ENCODE data around the gene PTPRQ.

The PTPRQ gene

DNA sequence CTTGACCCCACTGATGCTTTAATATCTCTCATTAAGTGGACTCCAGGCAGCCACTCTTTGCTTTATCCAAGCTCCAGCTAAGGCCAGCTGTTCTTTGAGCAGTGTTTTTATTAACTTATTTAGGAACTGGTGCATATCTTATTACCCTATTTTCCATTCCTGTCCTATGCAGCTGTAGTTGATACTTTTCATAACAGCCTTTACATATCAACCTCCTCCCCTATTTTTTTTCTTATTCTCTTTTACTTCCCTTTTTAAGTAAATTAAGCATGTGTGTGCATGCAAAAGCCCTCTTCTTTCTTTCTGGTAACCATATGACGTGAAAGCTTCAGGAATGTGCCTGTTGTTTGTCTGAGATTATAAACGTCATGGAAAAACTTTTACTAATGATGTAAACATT lies 121.2 kb downstream of the PTPRQ start:
- no peak for DNase-seq

DNA sequence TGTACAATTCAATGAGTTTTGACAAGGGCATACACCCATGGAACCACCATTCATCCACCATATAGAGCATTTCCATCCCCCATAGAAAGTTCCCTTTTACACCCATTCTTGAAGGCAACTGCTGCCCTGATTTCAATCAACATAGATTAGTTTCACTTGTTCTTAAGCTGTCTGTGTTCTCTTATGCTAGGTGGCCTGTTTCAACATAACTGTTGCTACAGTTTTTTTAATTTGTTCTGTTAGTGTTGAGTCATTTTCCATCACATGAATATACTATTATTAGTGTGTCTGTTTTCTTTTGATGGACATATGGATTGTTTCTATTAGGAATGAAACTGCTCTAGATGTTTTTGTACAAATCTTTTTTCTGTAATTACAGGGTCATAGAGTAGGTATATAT lies 123.4 kb downstream of the PTPRQ start:
- no peak for DNase-seq

DNA sequence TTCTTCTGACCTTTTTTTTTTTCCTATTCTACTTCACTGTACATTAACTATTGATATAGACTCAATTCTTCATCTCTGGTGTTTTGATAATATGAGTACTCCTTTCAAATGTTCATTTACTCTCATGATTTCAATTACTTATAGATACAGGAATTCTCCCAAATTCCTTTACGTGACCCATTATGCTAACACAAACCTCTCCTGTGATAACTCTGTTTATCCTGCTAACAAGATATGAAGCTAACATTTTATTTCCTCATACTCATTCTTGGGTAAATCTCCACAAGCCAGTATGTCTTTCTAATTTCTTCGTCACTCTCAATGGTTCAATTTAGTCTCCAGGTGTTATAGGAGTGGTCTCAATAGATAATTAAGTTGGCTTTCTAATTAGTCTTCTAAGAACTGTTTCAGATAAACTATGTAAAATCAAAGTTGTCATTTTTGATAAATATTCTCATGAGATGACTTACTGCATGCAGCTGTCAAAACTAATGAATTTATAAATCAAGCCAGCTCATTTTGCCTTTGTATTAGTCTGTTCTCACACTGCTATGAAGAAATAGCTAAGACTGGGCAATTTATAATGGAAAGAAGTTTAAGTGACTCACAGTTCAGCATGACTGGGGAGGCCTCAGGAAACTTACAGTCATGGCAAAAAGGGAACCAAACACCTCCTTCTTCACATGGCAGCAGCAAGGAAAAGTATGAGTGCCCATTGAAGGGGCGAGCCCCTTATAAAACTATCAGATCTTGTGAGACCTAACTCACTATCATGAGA lies 132.8 kb downstream of the PTPRQ start:
- no peak for DNase-seq

DNA sequence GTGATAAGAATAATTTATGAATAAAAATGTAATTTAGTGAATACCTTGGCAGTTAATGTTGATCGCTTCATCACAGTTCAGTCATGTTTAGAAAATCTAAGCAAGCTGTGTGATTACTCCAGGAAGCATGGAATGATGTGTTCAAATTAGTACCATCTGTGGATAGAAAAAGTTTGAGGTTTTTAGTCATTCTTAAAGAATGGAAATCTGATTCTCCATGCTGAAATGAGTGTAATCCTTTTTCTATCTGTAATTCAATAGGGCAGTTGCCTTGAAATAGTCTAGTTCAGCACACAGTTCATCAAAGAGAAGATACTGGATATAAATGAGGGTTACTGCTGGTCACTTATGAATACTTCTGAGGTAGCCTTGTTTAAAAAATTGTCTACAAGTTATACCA lies 136.2 kb downstream of the PTPRQ start:
- no peak for DNase-seq

DNA sequence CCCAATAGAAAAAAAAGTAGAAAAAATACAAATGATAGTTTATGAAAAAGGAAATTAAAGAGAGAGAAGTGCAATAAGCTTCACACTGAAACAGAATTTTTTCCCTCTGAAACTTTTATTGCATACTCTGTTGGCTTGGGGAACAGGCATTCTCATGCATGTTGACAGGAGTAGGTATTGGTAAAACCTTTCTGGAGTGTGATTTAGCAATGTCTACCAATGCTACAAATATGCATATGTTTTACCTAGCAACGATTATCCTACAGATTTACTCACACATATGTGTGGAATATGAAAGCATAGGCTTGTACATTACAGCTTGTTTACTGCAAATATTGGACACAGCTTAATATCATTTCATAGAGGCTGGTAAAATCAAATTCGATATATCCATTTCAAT lies 137.7 kb downstream of the PTPRQ start:
- DNase-seq: no peak

DNA sequence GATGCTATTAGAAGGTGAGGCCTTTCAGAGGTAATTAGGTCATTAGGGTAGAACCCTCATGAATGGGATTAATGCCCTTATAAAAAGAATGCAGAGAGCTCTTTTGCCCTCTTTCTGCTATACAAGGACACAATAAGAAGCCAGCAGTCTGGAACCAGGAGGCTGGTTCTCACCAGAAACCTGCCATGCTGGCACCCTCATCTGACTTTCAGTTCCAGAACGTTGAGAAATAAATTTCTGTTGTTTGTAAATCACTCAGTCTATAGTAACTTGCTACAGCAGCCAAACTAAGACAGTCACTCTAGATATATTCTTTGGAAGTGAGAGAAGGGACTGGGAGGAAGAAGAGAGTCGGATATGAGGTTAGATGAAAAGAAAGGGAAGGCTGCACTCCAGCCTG lies 138.4 kb downstream of the PTPRQ start:
- no peak for DNase-seq

DNA sequence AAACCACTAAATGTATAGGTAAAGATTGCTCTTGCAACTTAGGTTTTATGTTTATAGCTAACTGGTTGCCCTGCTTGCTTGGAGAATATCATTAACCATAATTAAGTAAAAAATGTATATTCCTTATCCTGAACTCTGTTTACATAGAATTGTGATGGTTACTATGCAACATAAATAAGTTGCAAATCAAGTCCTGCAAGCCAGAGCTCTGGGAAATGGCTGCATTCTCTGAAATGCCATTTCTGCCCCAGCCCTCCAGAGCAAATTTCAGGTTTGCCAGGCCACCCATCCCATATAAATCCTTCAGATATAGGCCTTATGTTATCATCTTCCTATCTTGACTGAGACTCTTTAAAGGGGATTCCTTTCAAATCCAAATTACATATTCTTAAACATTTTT lies 145.0 kb downstream of the PTPRQ start:
- no peak for DNase-seq

DNA sequence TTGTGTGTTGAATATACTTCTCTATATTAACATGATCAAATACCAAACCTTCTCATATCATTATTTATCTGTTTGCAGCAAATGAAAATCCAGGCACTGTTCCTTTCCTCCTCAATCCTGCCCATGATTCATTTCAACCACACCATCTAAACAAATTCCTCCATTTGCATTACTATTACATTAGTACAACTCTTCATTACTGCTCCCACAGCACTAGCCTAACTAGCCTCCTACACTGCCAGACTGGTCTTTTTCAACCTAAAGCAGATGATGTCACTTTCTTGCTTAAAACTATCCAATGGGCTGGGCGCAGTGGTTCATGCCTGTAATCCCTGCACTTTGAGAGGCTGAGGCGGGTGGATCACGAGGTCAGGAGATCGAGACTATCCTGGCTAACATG lies 146.1 kb downstream of the PTPRQ start:
- DNase-seq: no peak

DNA sequence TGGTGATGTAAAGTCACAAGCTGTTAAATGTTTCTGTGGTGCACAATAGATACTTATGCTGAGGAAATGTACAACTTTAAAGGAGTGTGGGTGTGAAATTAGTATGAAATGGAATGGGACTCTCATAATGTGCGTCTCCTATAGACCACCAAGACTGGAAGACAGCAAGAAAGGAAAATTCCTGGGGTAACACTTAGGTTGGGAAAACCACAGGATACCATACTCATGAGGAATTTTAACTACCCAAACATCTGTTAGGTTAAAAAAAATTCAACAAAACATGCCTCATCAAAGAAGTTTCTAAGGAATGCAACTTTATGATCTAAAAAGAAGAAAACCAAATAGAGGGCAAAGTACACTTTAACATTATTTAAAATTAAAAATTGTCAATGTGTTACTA lies 149.7 kb downstream of the PTPRQ start:
- DNase-seq: no peak

DNA sequence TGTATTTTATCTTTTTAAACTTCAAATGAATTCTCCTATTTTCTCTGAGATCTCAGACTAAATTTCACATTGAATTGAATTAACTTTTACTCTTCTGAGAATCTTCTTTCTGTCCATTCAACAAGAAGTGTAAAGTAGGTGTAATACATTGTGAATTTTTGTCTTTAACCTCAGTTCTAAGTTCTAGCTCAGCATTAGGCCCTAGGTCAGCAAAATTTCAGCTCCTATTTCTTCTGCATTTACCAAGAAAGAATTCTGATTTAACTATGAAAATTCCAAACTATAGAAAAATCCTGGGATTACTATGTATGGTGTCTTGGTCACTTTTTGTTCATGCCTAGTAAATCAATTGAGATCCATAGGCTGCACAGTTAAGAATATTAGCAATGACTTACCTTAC lies 152.5 kb downstream of the PTPRQ start:
- DNase-seq: no peak

DNA sequence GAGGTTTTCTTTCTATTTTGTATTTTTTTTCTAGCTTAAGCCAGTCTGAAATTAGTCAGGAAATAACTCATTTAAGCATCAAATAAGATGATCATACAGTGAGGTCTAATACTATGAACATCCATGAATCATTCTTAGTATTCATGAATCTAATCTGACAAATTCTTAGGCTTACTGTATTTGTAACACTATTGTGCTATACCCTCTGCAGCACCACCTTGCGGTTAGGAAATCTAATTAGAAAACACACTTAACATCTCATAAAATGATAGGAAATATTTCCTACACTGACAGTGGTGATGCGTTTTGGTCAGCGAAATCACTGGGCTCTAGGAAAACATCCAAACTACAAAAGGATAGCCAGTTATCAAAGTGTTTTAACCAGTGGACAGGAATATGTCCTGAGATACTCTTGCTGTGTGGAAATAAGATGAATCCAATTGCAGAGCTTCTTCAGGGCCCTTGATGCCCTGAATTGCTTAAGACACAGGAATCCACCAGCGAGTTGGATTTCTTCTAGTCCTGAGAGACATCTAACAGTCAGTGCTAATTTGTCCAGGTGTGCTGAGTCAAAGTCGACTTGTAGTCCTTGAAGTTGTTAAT lies 154.1 kb downstream of the PTPRQ start:
- DNase-seq: no peak

DNA sequence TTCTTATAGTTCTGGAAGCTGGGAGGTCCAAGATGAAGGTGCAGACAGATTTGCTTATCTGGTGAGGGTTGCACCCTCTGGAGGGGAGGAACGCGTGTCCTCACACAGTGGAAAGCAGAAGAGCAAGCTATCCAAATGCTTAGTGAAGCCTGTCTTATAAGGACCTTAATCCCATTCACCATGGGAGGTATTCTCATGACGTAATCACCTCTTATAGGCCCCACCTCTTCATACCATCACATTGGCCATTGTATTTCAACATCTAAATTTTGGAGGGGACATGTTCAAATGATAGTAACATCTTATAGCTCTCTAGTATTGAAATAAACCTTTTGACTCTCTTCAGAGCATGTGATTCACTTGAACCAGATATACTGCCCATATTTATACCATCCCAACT lies 158.4 kb downstream of the PTPRQ start:
- DNase-seq: no peak

DNA sequence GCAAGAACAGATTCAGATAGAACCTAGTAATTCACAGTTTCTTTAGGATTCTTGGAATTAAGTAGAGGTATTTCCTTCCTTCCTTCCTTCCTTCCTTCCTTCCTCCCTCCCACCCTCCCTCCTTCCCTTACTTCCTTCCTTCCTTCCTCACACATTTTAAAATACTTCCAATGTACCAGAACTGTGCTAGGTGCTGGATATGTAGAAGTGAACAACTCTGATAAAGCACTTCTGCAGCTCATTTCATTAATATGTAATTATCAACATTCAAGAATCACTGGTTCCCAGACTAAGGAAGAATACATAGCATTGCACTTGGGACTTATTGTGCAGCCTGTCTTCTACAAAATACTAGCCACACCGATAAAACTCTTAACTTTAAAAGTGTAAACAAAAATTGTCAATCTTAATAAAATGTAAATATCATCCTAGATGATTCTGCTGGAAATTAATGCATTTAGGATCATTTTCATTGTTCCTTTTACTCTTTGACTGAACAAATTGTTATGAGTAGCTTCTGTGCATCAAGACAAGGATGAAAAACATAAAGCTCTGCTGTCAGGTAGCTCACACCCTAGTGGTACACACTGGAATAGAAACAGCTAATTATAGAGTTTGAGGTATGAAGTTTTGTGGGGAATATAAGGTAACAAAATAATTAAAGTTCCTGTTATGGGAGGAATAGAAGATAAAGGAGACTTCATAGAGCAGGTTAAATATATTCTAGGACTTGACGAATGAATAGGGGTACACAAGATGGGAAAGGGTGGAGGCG lies 163.5 kb downstream of the PTPRQ start:
- DNase-seq: no peak

DNA sequence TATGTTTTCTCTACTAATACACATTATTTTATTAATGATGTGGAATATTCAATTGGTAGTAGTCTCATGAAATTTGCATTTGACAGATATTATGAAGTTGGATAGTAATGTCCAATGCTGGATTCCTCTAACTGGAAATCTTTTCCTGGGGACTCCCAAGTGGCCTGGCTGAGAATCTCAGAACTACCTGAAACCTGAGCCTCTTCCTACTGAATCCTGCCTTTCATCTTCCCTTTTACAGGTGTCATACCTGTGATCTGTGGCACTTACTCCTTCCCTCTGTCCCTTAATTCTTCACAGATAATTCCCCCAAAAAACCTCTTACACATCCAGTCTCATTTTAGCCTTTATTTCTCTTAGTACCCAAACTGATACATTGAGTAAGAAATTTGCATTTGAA lies 173.7 kb downstream of the PTPRQ start:
- DNase-seq: no peak

DNA sequence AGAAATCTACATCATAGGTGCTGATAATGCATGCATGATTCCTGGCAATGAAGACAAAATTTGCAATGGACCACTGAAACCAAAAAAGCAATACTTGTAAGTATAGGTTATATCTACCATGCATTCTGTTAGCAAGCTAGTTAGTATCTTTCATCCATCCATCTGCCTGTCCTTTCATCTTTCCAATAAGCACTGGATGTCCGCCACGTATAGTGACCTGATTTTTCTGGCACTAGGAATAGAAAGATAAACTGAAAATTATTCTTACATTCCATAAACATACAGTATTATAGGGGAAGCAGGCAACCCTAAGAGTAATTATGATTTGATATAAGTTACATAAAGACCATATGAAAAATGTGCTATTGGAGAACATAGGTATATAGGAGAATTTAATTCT lies 176.2 kb downstream of the PTPRQ start:
- no peak for DNase-seq

DNA sequence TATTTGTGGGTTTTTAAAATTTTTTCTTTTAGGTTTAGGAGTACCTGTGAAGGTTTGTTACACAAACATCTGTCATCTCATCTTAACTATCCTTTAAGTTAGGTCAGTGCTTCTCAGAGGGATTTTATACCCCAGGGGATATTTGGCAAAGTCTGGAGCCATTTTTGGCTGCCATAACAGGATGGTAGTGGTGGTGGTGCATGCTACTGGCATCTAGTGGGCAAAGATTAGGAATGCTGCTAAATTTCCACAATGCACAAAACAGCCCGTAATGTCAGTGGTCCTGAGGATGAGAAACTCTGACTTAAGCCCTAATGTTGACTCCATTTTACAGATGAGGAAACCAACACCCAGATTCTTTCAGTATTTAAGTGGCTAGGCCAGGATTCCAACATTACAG lies 178.2 kb downstream of the PTPRQ start:
- no peak for DNase-seq

DNA sequence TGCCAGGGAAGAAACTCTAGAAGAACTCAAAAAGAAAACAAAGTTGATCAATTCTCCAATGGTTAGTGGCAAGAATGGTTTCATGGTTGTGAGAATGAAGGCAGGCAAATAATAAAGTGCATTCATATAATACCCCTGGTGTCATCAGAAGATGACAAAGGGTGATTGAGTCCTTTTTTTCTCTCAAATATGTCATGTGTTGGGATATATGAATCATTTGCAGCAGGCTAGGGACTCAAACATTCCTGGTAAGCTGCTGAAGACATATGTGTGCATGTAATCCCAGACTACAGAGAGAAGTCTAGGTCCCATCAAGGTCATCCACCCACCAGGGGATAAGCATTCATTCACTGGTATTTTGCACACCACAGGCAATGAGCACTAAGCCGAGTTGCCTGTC lies 181.0 kb downstream of the PTPRQ start:
- DNase-seq: no peak

DNA sequence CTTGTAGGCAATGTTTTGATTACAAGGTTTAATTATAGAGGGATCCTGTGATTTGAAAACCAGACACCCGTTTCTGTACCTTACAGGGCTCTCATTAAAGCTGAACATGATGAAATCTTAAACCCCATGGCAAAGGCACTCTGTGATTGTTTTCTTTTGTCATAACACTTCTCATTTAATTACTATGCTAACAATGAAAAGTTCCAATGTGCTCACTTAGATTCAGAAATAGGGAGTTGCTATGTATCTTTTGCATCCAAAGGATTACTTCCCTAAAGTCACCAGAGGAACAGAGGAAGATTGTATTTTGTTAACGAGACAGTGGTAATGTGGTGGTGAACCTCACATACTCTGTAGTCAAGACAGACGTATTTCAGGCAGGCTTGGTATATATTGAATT lies 181.9 kb downstream of the PTPRQ start:
- DNase-seq: no peak

DNA sequence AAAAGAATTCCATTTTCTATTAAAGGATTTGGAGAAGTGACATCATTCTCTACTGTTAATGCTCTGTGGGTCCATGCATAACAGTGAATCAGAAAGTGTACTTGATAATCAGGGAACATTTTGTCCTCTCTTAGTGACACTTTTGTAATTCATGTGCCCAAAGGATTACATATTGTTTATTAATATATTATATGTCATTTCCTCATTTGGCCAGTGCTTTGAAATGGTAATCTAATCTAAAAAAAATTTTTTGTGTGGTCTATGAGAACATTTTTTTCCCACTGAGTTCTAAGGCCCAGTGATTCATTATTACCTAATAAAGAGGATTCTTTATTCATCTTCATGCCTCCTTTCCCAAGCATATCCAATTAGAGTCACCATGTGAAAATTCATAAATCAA lies 183.7 kb downstream of the PTPRQ start:
- DNase-seq: no peak

DNA sequence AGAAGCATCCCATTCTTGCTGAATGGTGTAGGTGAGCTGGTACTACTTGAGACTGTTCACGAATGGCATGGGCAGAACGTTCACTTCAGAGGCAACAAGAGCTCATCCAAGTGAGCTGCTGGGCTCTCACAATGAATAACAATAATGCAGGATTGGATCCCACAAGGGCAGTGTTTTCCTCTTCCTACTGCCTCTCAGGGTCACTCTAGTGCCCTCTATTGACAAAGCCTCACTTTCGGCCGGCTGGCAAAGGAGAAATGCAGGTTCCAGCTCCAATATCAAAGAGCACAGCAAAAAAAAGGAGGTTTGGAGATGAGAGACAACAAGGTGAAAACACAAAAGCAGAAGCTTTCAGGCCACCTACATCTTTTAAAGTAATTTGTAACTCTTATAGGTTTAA lies 188.8 kb downstream of the PTPRQ start:
- DNase-seq: no peak

DNA sequence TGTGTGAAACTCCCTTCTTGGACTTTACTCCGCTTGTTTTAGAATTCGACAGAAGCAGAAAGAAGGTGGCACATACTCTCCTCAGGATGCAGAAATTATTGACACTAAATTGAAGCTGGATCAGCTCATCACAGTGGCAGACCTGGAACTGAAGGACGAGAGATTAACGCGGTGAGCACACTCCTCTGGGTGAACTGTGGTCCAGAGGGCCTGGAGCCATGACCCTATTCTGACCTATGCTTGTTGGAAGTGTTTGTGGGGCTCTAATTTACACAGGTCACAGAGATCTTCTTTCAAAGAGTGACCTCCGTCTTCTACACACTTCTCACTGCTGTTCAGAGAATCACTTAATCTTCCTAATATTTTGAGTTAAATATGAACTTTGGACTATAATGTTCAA lies 190.9 kb downstream of the PTPRQ start:
- no peak for DNase-seq

DNA sequence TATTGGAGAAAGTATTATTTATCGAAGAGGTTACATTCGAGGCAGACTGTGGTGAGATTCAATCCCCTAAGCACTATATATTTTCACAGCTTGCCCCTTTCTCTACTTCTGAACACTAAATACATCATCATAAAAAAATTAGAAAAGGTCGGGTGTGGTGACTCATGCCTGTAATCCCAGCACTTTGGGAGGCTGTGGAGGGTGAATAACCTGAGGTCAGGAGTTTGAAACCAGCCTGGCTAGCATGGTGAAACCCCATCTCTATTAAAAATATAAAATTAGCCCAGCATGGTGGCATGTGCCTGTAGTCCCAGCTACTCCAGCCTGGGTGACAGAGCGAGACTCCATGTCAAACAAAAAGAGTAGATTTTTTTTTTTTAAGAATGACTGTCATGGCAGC lies 192.8 kb downstream of the PTPRQ start:
- DNase-seq: no peak

DNA sequence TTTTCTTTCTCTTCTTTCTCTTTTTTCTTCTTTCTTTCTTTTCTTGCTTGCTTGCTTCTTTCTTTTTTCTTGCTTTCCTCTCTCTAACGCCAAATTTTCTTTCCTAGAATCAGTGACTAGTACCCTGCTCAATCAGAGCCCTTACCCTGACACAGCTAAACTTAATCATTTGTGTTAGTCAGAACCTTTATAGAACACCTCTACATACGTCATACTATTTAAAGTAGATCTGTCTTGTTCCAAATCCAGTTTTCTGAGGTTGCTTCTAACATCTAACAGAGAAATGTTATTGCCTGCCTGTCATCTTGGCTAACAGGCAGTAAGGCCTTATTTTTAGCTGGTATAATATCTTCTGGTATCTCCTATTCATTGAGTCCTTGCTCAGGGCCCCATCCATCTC lies 197.9 kb downstream of the PTPRQ start:
- no peak for DNase-seq

DNA sequence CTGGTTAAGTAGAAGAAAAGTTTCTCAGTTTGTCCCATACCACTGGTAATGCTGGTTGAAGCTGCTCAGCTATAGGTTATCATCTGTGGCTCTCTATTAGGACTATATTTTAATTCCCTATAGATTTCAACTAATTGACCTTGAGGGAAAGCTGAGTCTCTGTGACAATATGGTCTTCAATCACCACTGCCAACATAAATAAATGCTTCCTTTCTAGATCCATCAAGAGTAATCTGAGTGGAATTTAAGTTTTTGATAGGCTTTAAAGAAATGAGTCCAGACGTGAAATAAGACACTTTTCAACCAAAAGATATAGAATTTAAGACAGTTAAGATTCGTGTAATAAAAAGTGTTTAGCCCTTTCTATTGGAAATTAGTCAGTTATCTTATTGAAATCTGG lies 199.9 kb downstream of the PTPRQ start:
- DNase-seq: no peak
